ENCODE measurements around the gene CDH22. TPM values are rescaled to one million over a fixed set of nuclear protein-coding genes. Genes with fewer than 3 reads are reported as not detected.
A peak's percentile ranks its signal among the peaks of the same experiment; 100 is the strongest.

CDH22 gene
- total and polyA plus RNA-seq, 12 donors, result 0.19 to 2.9 (median 0.97) TPM; not detected in 4

- no peaks in the 10 kb centered on the region for H3K27me3 ChIP-seq
- no peaks in the 10 kb centered on the region for H3K9me3 ChIP-seq (replicated peaks in 1 of 3)
- WGBS, 4 donors, result 28 to 54% (median 41%) methylated on average over 2 of the region's 2 CpGs; no CpG with 5 or more reads in 1 of the 4 donors
- no peaks in the 10 kb centered on the region for H3K36me3 ChIP-seq (replicated peaks in 1 of 2)
- intact Hi-C loops (cut with DNase I), result no loop called here
- H3K4me3 ChIP-seq, result no peak overlapping the region
- no peak for TF ChIP-seq CTCF (IDR thresholded peaks at IDR 0.05)
- no peak for TF ChIP-seq POLR2A (IDR thresholded peaks at IDR 0.05)
- peaks cover 14 to 21% of the 10 kb centered on the region in 2 donors for H3K4me1 ChIP-seq (replicated peaks in 1 of 2)
- DNase-seq, result peak in 1 of 7 donors; percentile 27
- peak overlapping the region in 2 of 5 donors; percentile 51 to 78 for H3K27ac ChIP-seq
Observed at GRCh38 chr20:46207793-46208192, 100.5 kb downstream of the CDH22 start.

DNA sequence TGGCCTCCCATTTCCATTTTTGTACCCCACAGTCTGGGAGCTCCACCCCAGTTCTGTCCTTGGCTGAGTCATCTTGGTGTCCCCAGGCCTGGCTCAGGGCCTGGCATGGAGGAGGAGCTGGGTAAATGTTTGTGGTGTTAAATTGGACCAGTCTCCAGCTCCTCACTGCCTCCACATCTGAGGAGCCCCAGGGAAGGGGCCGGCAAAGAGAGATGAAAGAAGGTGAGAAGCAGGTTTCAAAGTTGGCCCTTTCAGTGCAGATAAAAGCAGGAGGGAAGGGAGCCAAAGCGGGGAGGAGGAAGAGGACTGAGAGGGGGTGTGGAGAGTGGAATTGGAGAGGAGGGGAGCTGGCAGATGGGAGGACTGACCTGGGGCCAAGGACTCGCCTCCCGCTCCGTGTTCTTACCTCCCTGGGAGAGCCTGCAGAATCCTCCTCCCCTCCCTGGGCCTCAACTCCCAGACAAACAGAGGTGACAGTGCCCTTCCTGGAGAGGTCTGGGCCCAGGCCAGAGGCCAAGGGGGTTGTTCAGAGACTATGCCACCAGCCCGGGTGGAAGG, 101.2 kb downstream of the CDH22 start:
- Histone ChIP-seq H3K27ac (peak overlapping the region in 3 of 5 donors; percentile 30 to 78 (median 51)), H3K4me3 (no peak overlapping the region), H3K36me3 (replicated peaks in 1 of 2) (no peaks in the 10 kb centered on the region), H3K9me3 (replicated peaks in 1 of 3) (no peaks in the 10 kb centered on the region), H3K27me3 (no peaks in the 10 kb centered on the region), H3K4me1 (replicated peaks in 1 of 2) (peaks cover 14 to 21% of the 10 kb centered on the region in 2 donors)
- intact Hi-C loops (cut with DNase I), result no loop called here
- 29 to 43% (median 32%) methylated on average over 4 to 6 of the region's 6 CpGs for WGBS, 4 donors
- peak; percentile 47 to 75 (median 69) for DNase-seq
- no peak for TF ChIP-seq CTCF (IDR thresholded peaks at IDR 0.05)
- no peak for TF ChIP-seq POLR2A (IDR thresholded peaks at IDR 0.05)

- 29 to 52% (median 47%) methylated on average over 2 to 5 of the region's 5 CpGs for WGBS, 4 donors
- Histone ChIP-seq H3K27ac (peak overlapping the region in 1 of 5 donors; percentile 30), H3K9me3 (replicated peaks in 1 of 3) (no peaks in the 10 kb centered on the region), H3K4me1 (replicated peaks in 1 of 2) (peaks cover 14 to 21% of the 10 kb centered on the region in 2 donors), H3K36me3 (replicated peaks in 1 of 2) (no peaks in the 10 kb centered on the region), H3K4me3 (no peak overlapping the region), H3K27me3 (no peaks in the 10 kb centered on the region)
- DNase-seq, result peak; percentile 47 to 74 (median 60)
- intact Hi-C loops (cut with DNase I), result no loop called here
- no peak for TF ChIP-seq POLR2A (IDR thresholded peaks at IDR 0.05)
- TF ChIP-seq CTCF (IDR thresholded peaks at IDR 0.05), result no peak
Observed at GRCh38 chr20:46206025-46206424, 102.3 kb downstream of the CDH22 start.

DNA sequence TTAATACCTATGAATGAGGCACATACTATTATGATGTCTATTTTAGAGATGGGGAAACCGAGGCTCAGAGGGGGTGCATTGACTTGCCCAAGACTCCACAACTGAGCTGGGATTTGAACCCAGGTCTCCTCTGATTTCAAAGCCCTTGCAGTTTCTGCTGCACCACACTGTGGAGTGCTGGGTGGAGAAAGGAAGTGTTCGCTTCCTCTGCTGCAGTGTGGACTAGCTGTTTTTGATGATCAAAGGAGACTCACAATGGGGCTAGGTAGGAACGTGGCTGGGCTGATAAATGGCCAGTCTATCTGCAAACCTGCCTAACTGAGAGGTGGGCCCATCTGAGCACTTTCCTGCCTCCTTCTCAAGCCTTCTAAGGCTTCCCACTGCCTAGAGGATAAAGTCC, 102.9 kb downstream of the CDH22 start:
- TF ChIP-seq POLR2A (IDR thresholded peaks at IDR 0.05) (no peak), CTCF (IDR thresholded peaks at IDR 0.05) (no peak)
- DNase-seq, result no peak
- H3K27ac ChIP-seq, result no peak overlapping the region
- H3K9me3 ChIP-seq (replicated peaks in 1 of 3), result no peaks in the 10 kb centered on the region
- WGBS, 4 donors, result 59 to 70% (median 64%) methylated on average over 3 of the region's 3 CpGs
- H3K4me1 ChIP-seq (replicated peaks in 1 of 2), result peaks cover 14 to 21% of the 10 kb centered on the region in 2 donors
- H3K4me3 ChIP-seq, result no peak overlapping the region
- no peaks in the 10 kb centered on the region for H3K27me3 ChIP-seq
- H3K36me3 ChIP-seq (replicated peaks in 1 of 2), result no peaks in the 10 kb centered on the region
- intact Hi-C loops (cut with DNase I), result no loop called here

Data from adrenal gland (tissue), 12 donors.